HCT116 (cell line): ENCODE data around the gene COX18. TPM values are rescaled to one million over a fixed set of nuclear protein-coding genes. Genes with fewer than 3 reads are reported as not detected.

Source experiments
- ATAC-seq: fragments of 200-7000 bp; cut with Tn5 transposase; 2 replicates; pipeline ENCODE4 v1.9.1; 2020; ENCODE audit warnings: mild to moderate bottlenecking, moderate library complexity
- BruUV-seq: library from RNA; stranded (reverse); fragments of 400-500 nt; replicated peaks from 2 replicates; lab custom pipeline; 2021; lab: Mats Ljungman, UMichigan
- CTCF ChIA-PET: fragments of 300-600 bp; sonication (Branson Sonifier 250); formaldehyde crosslinking; loops from one replicate; lab custom pipeline; 2021; ENCODE audit warnings: antibody characterized with exemption; lab: Charles Lee
- POLR2A ChIA-PET: fragments of 300-600, 350-600 bp; sonication (Branson Sonifier 250); formaldehyde crosslinking; loops from one replicate; lab custom pipeline; 2021; ENCODE audit warnings: antibody characterized with exemption; lab: Charles Lee
- RAD21 ChIA-PET, 2 experiments: fragments of 300-600 bp; sonication (Branson Sonifier 250); formaldehyde crosslinking; loops; one replicate each; lab custom pipeline; 2023; ENCODE audit warnings: low total read pairs in 2 of 2; ENCODE audit not compliant: uncharacterized antibody in 2 of 2, unreplicated experiment in 2 of 2, low non-redundant PET in 1 of 2; lab: Charles Lee
- DNase-seq: peaks from one replicate; pipeline ENCODE4 v3.0.0-alpha.2; 2010; ENCODE audit warnings: low read depth, low spot score
- H2AFZ ChIP-seq: fragments of 200-600 bp; shearing (Covaris generic), sonication (generic); 2 replicates; pipeline ENCODE4 v1.6.1; 2017; ENCODE audit warnings: low read depth, mixed run types, mixed read lengths, antibody characterized with exemption, low read length; ENCODE audit not compliant: poor library complexity, severe bottlenecking
- H3K27ac ChIP-seq: 2 replicates; pipeline ENCODE4 v1.5.1; 2012; ENCODE audit warnings: low read depth, low read length
- H3K27me3 ChIP-seq: fragments of 200-600 bp; sonication (generic); 2 replicates; pipeline ENCODE4 v1.6.1; 2016; ENCODE audit warnings: mixed run types, low read length, mixed read lengths; ENCODE audit not compliant: insufficient read depth
- H3K36me3 ChIP-seq, 2 experiments: fragments of 200-500 bp in 1 of 2; fragments of 200-600 bp in 1 of 2; sonication (Bioruptor generic) in 1 of 2; sonication (generic) in 1 of 2; 2 replicates each; pipeline versions ENCODE4 v1.5.1 to v1.6.1; 2014 to 2016; ENCODE audit warnings: low read length in 2 of 2, inconsistent platforms in 1 of 2, mixed read lengths in 1 of 2, mixed run types in 1 of 2; ENCODE audit not compliant: insufficient read depth in 2 of 2, control insufficient read depth in 1 of 2
- H3K4me1 ChIP-seq, 2 experiments: fragments of 200-600 bp in 1 of 2; sonication (generic) in 1 of 2; 2 replicates each; pipeline versions ENCODE4 v1.5.1 to v1.6.1; 2012 to 2017; ENCODE audit warnings: low read length in 2 of 2, inconsistent platforms in 1 of 2, mild to moderate bottlenecking in 1 of 2, mixed read lengths in 1 of 2, mixed run types in 1 of 2, moderate library complexity in 1 of 2; ENCODE audit not compliant: insufficient read depth in 2 of 2, control insufficient read depth in 1 of 2
- H3K4me2 ChIP-seq: fragments of 200-600 bp; sonication (generic); 2 replicates; pipeline ENCODE4 v1.6.1; 2017; ENCODE audit warnings: mixed run types, low read length, mixed read lengths
- H3K4me3 ChIP-seq, 2 experiments: fragments of 200-600 bp in 1 of 2; sonication (generic) in 1 of 2; replicated peaks in 1 of 2; 2 replicates each; pipeline ENCODE4 v1.5.1; 2011 to 2016; ENCODE audit warnings: low read length in 2 of 2, control low read depth in 1 of 2, low read depth in 1 of 2, mild to moderate bottlenecking in 1 of 2, mixed read lengths in 1 of 2, mixed run types in 1 of 2
- H3K79me2 ChIP-seq: fragments of 200-600 bp; sonication (generic); 2 replicates; pipeline ENCODE4 v1.6.1; 2017; ENCODE audit warnings: mild to moderate bottlenecking, mixed run types, low read length, moderate library complexity, mixed read lengths; ENCODE audit not compliant: insufficient read depth
- H3K9ac ChIP-seq: fragments of 200-600 bp; sonication (generic); 2 replicates; pipeline ENCODE4 v1.6.1; 2016; ENCODE audit warnings: low read length, mixed read lengths
- H3K9me2 ChIP-seq: fragments of 200-600 bp; sonication (generic), shearing (Covaris generic); 2 replicates; pipeline ENCODE4 v1.6.1; 2017; ENCODE audit warnings: mixed run types, mild to moderate bottlenecking, moderate library complexity; ENCODE audit not compliant: insufficient read depth
- H3K9me3 ChIP-seq, 2 experiments: fragments of 200-500 bp in 1 of 2; fragments of 200-600 bp in 1 of 2; sonication (Bioruptor generic) in 1 of 2; sonication (generic) in 1 of 2; 2 replicates each; pipeline ENCODE4 v1.6.1; 2014 to 2017; ENCODE audit warnings: low read length in 2 of 2, mixed read lengths in 2 of 2, inconsistent platforms in 1 of 2, low read depth in 1 of 2, mild to moderate bottlenecking in 1 of 2, mixed run types in 1 of 2, moderate library complexity in 1 of 2; ENCODE audit not compliant: control insufficient read depth in 1 of 2, insufficient read depth in 1 of 2
- H4K20me1 ChIP-seq: fragments of 200-600 bp; sonication (generic), shearing (Covaris generic); 2 replicates; pipeline ENCODE4 v1.6.1; 2017; ENCODE audit warnings: mixed run types, mild to moderate bottlenecking, moderate library complexity; ENCODE audit not compliant: insufficient read depth
- ATF3 ChIP-seq: IDR thresholded peaks from 2 replicates; pipeline ENCODE4 v1.6.1; 2012
- POLR2AphosphoS5 ChIP-seq: IDR thresholded peaks from 2 replicates; pipeline ENCODE4 v1.6.1; 2011; ENCODE audit warnings: mild to moderate bottlenecking, low read depth, low read length, moderate library complexity
- RAD21 ChIP-seq: IDR thresholded peaks from 2 replicates; pipeline ENCODE4 v1.6.1; 2012; ENCODE audit warnings: low read depth, mild to moderate bottlenecking
- SIN3A ChIP-seq: IDR thresholded peaks from 2 replicates; pipeline ENCODE4 v1.6.1; 2012; ENCODE audit warnings: low read depth
- SP1 ChIP-seq: IDR thresholded peaks from 2 replicates; pipeline ENCODE4 v1.6.1; 2012; ENCODE audit warnings: low read depth
- YY1 ChIP-seq: IDR thresholded peaks from 2 replicates; pipeline ENCODE4 v1.6.1; 2011; ENCODE audit warnings: low read length, low read depth, moderate library complexity, mild to moderate bottlenecking; ENCODE audit not compliant: insufficient replicate concordance; ENCODE audit errors: extremely low read depth
- ZBTB33 ChIP-seq: IDR thresholded peaks from 2 replicates; pipeline ENCODE4 v1.6.1; 2011; ENCODE audit warnings: mild to moderate bottlenecking, low read length, moderate library complexity; ENCODE audit not compliant: insufficient replicate concordance; ENCODE audit errors: extremely low read depth
- ZNF274 ChIP-seq: fragments of 200-500 bp; sonication (Bioruptor generic); IDR thresholded peaks from 2 replicates; pipeline ENCODE4 v1.6.1; 2014; ENCODE audit warnings: mild to moderate bottlenecking, low read depth, low read length, inconsistent platforms
- intact Hi-C: fragments of 100-400 bp; cut with micrococcal nuclease; formaldehyde crosslinking; loops from 2 replicates; pipeline ENCODE4 v1.10.0; 2022
- total RNA-seq: library from RNA; stranded (reverse); gene quantifications from one replicate; pipeline ENCODE4 v1.2.1, GENCODE V29; 2021; ENCODE audit not compliant: unreplicated experiment
- TF ChIP-seq, protein P1 (sequence below), 3 experiments: fragments of 200-600 bp in 1 of 3; sonication (generic) in 1 of 3; IDR thresholded peaks in 2 of 3; conservative IDR thresholded peaks in 1 of 3; 2 replicates each; pipeline ENCODE4 v1.5.1; 2012 to 2017; ENCODE audit warnings: low read depth in 2 of 3, low read length in 2 of 3, antibody characterized with exemption in 1 of 3, borderline replicate concordance in 1 of 3, control low read depth in 1 of 3, mild to moderate bottlenecking in 1 of 3, mixed read lengths in 1 of 3, mixed run types in 1 of 3, moderate library complexity in 1 of 3; ENCODE audit not compliant: insufficient read depth in 1 of 3

The COX18 gene
- total RNA-seq, 1 experiment from 2014 or later, result 12.5 TPM

GRCh38 chr4:73010789-73011628 is 58.5 kb downstream of the COX18 start:
- Histone ChIP-seq H3K9ac (no peak overlapping the region), H3K27me3 (peaks cover 14% of the 10 kb centered on the region), H3K9me3 (no peaks in the 10 kb centered on the region), H3K36me3 (no peaks in the 10 kb centered on the region), H3K4me1 (no peaks in the 10 kb centered on the region), H3K27ac (no peak overlapping the region), H3K4me2 (no peak overlapping the region), H3K4me3 (no peak overlapping the region), H4K20me1 (no peaks in the 10 kb centered on the region), H2AFZ (no peak overlapping the region), H3K9me2 (no peaks in the 10 kb centered on the region), H3K79me2 (no peaks in the 10 kb centered on the region)
- ChIA-PET RAD21 (no interaction called here), POLR2A (no interaction called here), CTCF (no interaction called here)
- intact Hi-C loops, result loop anchor here (10.0 kb wide), 1 partner anchor 716 kb away; no protein-coding TSS in a partner anchor
- DNase-seq (no peak), ATAC-seq (no peak)
- no TSS peak for BruUV-seq
- TF ChIP-seq RAD21 (no peak), SIN3A (no peak), POLR2AphosphoS5 (no peak), ATF3 (no peak), ZNF274 (no peak), ZBTB33 (no peak), YY1 (no peak), SP1 (no peak)
- TF ChIP-seq, protein P1, sequence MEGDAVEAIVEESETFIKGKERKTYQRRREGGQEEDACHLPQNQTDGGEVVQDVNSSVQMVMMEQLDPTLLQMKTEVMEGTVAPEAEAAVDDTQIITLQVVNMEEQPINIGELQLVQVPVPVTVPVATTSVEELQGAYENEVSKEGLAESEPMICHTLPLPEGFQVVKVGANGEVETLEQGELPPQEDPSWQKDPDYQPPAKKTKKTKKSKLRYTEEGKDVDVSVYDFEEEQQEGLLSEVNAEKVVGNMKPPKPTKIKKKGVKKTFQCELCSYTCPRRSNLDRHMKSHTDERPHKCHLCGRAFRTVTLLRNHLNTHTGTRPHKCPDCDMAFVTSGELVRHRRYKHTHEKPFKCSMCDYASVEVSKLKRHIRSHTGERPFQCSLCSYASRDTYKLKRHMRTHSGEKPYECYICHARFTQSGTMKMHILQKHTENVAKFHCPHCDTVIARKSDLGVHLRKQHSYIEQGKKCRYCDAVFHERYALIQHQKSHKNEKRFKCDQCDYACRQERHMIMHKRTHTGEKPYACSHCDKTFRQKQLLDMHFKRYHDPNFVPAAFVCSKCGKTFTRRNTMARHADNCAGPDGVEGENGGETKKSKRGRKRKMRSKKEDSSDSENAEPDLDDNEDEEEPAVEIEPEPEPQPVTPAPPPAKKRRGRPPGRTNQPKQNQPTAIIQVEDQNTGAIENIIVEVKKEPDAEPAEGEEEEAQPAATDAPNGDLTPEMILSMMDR (IDR thresholded peaks at IDR 0.05 in 2 of 3, conservative IDR thresholded peaks at IDR 0.05 in 1 of 3; ENCODE audit: borderline replicate concordance in 1 of 3, insufficient read depth in 1 of 3, low read depth in 2 of 3, low read length in 2 of 3), result no peak
